ENCODE measurements around the gene HDGFL1. TPM values are rescaled to one million over a fixed set of nuclear protein-coding genes. Genes with fewer than 3 reads are reported as not detected.

HDGFL1 gene
- total RNA-seq, 1 donor from 2014 or later: not detected

DNA sequence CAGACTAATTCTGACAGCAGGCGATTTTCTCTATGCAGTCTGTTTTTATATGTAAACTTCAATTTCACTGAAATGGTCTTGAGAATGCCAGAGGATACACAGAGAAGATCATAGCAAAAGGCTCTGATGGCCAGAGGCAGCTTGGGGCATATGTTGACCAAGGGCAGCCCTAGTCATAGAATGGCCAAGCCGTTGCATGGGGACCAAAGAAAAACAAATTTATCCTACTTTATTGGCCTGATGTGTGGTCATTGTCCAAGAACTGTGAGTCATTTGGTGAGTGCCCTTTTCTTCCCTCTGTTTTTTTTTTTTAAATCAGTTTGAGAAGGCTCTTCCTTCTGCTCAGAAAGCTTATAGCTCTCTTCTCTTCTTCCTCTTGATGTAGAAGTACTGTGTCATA, 5.8 kb downstream of the HDGFL1 start:
- Mint-ChIP-seq H3K27me3 (ENCODE audit: unreplicated experiment) (no peaks in the 10 kb centered on the region), H3K27ac (ENCODE audit: unreplicated experiment) (no peak overlapping the region), H3K36me3 (ENCODE audit: unreplicated experiment) (peaks cover 3% of the 10 kb centered on the region), H3K4me3 (ENCODE audit: unreplicated experiment) (no peak overlapping the region), H3K9me3 (ENCODE audit: unreplicated experiment) (no peaks in the 10 kb centered on the region), H3K4me1 (ENCODE audit: unreplicated experiment) (peaks cover 20% of the 10 kb centered on the region)
- no peak for DNase-seq (ENCODE audit: extremely low spot score, unreplicated experiment)
- TF ChIP-seq, protein P1, sequence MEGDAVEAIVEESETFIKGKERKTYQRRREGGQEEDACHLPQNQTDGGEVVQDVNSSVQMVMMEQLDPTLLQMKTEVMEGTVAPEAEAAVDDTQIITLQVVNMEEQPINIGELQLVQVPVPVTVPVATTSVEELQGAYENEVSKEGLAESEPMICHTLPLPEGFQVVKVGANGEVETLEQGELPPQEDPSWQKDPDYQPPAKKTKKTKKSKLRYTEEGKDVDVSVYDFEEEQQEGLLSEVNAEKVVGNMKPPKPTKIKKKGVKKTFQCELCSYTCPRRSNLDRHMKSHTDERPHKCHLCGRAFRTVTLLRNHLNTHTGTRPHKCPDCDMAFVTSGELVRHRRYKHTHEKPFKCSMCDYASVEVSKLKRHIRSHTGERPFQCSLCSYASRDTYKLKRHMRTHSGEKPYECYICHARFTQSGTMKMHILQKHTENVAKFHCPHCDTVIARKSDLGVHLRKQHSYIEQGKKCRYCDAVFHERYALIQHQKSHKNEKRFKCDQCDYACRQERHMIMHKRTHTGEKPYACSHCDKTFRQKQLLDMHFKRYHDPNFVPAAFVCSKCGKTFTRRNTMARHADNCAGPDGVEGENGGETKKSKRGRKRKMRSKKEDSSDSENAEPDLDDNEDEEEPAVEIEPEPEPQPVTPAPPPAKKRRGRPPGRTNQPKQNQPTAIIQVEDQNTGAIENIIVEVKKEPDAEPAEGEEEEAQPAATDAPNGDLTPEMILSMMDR (IDR thresholded peaks at IDR 0.05): no peak

DNA sequence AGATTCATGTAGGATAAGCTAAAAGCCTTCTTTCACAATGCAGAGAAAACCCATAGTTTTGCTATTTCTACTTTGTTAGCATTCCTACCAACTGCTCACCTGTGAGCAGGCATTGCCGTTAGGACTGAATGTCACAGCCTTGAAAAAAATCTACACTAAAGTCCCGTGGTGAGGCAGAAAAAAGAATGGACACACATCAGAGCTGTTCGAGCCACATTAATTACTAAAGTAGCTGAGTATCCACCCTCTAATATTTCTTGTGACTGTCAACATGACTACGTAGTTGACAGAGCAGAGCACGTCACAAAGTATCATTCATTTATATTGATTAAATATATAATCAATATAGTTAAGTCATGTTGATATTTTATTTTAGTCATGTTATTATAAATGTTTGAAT, 10.1 kb downstream of the HDGFL1 start:
- H3K4me3 Mint-ChIP-seq (ENCODE audit: unreplicated experiment): no peak overlapping the region
- peaks cover 38% of the 10 kb centered on the region for H3K4me1 Mint-ChIP-seq (ENCODE audit: unreplicated experiment)
- no peaks in the 10 kb centered on the region for H3K27me3 Mint-ChIP-seq (ENCODE audit: unreplicated experiment)
- no peak overlapping the region for H3K27ac Mint-ChIP-seq (ENCODE audit: unreplicated experiment)
- H3K36me3 Mint-ChIP-seq (ENCODE audit: unreplicated experiment): no peaks in the 10 kb centered on the region
- no peak for DNase-seq (ENCODE audit: extremely low spot score, unreplicated experiment)
- H3K9me3 Mint-ChIP-seq (ENCODE audit: unreplicated experiment): no peaks in the 10 kb centered on the region
- TF ChIP-seq, protein P1 (IDR thresholded peaks at IDR 0.05): no peak

DNA sequence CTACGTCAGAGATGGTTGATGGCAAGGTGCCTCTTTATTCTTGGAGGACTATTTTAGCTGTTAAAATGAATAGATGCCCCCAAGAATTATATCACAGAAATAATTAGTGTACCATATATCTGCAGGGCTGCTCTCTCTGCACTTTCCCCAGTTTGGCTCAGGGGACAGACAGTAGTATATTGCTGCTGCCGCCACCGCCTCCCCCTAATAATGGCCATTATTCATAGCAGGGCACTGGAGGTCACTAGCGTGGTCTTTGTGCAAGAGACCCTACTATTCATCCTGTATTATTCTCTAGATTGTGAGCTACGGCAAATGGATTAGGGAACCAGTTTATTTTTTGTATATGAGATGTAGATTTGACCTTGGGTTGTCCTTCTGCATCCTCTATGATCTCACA, 11.0 kb downstream of the HDGFL1 start:
- Mint-ChIP-seq H3K27me3 (ENCODE audit: unreplicated experiment) (no peaks in the 10 kb centered on the region), H3K4me1 (ENCODE audit: unreplicated experiment) (peaks cover 44% of the 10 kb centered on the region), H3K36me3 (ENCODE audit: unreplicated experiment) (no peaks in the 10 kb centered on the region), H3K27ac (ENCODE audit: unreplicated experiment) (no peak overlapping the region), H3K4me3 (ENCODE audit: unreplicated experiment) (no peak overlapping the region), H3K9me3 (ENCODE audit: unreplicated experiment) (no peaks in the 10 kb centered on the region)
- no peak for DNase-seq (ENCODE audit: extremely low spot score, unreplicated experiment)
- TF ChIP-seq, protein P1 (IDR thresholded peaks at IDR 0.05): no peak

DNA sequence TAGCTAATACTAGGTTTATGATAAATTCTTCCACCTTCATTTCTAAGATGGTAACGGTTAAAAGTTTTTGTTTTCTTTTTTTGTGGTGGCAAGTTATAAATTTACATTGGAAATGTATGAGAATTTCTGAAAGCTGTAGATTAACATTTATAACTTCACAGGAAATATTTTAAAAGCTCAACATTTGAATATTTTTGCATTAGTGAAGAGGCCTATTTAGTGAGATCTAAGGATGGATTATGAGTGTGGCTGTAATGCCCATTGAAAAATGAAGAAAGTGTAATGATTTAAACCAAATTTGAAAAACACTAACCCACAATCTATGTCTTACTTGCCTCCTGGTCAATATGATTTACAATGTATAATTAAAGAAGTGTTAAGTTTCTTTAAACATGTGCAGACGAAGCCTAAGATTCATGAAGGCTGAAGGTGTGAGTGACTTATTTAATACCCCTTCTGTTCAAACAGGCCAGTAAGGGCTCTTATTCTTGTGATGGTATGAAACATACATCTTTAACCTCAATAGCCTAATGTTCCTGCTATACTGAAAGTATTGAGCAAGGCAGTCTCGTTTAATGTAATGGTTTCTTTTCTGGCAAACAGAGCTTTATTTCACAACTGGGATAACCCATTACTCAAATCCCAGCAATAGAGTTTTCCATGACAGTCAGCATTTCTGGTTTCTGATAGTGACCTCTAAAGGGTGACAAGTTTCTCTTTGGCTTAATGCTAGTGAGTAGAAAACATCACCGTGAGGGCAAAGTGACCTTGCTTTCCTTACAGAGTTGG, 13.2 kb downstream of the HDGFL1 start:
- no peak for DNase-seq (ENCODE audit: extremely low spot score, unreplicated experiment)
- TF ChIP-seq, protein P1 (IDR thresholded peaks at IDR 0.05): no peak
- no peaks in the 10 kb centered on the region for H3K36me3 Mint-ChIP-seq (ENCODE audit: unreplicated experiment)
- H3K27me3 Mint-ChIP-seq (ENCODE audit: unreplicated experiment): no peaks in the 10 kb centered on the region
- H3K9me3 Mint-ChIP-seq (ENCODE audit: unreplicated experiment): no peaks in the 10 kb centered on the region
- H3K27ac Mint-ChIP-seq (ENCODE audit: unreplicated experiment): no peak overlapping the region
- H3K4me3 Mint-ChIP-seq (ENCODE audit: unreplicated experiment): no peak overlapping the region
- peaks cover 42% of the 10 kb centered on the region for H3K4me1 Mint-ChIP-seq (ENCODE audit: unreplicated experiment)

DNA sequence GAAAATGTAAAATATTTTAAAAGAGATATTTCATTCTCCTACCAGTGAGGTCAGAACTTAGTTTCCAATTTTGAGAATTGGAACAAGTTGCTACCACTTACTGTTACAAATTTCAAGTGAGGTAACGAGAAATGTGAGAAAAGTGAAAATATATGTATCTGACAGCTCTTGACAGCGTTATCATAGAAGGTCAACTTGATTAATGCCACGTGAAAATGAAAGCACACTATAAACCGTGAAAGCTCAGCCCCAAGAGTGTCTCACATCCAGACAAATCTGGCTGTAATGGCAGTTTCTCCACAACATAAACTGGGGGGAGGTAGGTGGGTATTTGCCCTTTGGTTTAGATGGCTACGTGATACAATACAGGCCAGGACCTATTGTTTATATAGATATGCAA, 13.9 kb downstream of the HDGFL1 start:
- no peaks in the 10 kb centered on the region for H3K36me3 Mint-ChIP-seq (ENCODE audit: unreplicated experiment)
- DNase-seq (ENCODE audit: extremely low spot score, unreplicated experiment): no peak
- TF ChIP-seq, protein P1 (IDR thresholded peaks at IDR 0.05): no peak
- no peak overlapping the region for H3K4me3 Mint-ChIP-seq (ENCODE audit: unreplicated experiment)
- no peaks in the 10 kb centered on the region for H3K9me3 Mint-ChIP-seq (ENCODE audit: unreplicated experiment)
- peaks cover 46% of the 10 kb centered on the region for H3K4me1 Mint-ChIP-seq (ENCODE audit: unreplicated experiment)
- no peak overlapping the region for H3K27ac Mint-ChIP-seq (ENCODE audit: unreplicated experiment)
- H3K27me3 Mint-ChIP-seq (ENCODE audit: unreplicated experiment): no peaks in the 10 kb centered on the region

All from osteocyte (in vitro differentiated cells).